Osteoblast (primary cell): ENCODE measurements around the gene CLDN7. TPM values are rescaled to one million over a fixed set of nuclear protein-coding genes. Genes with fewer than 3 reads are reported as not detected.

Source experiments
- DNase-seq: peaks from one replicate; pipeline ENCODE4 v3.0.0; 2011; ENCODE audit warnings: low spot score, mixed read lengths; ENCODE audit not compliant: insufficient read length; ENCODE audit errors: missing footprints
- H2AFZ ChIP-seq: 2 replicates; pipeline ENCODE4 v1.6.0; 2011; ENCODE audit warnings: mild to moderate bottlenecking, low read length
- H3K27ac ChIP-seq: 2 replicates; pipeline ENCODE4 v1.5.1; 2011; ENCODE audit warnings: mild to moderate bottlenecking, low read depth, low read length, moderate library complexity
- H3K27me3 ChIP-seq: 2 replicates; pipeline ENCODE4 v1.6.0; 2012; ENCODE audit warnings: mild to moderate bottlenecking, control low read depth, inconsistent platforms, low read length, moderate library complexity; ENCODE audit not compliant: insufficient read depth
- H3K36me3 ChIP-seq: 2 replicates; pipeline ENCODE4 v1.5.1; 2011; ENCODE audit warnings: mild to moderate bottlenecking, low read length, control low read depth, moderate library complexity; ENCODE audit not compliant: insufficient read depth
- H3K4me1 ChIP-seq: 2 replicates; pipeline ENCODE4 v1.5.1; 2011; ENCODE audit warnings: mild to moderate bottlenecking, low read length, control low read depth, moderate library complexity; ENCODE audit not compliant: insufficient read depth
- H3K4me2 ChIP-seq: 2 replicates; pipeline ENCODE4 v1.6.0; 2011; ENCODE audit warnings: mild to moderate bottlenecking, low read length; ENCODE audit not compliant: insufficient read depth
- H3K4me3 ChIP-seq: fragments of 200-600 bp; sonication (generic); 3 replicates; pipeline ENCODE4 v1.5.1; 2012; ENCODE audit warnings: mild to moderate bottlenecking, low read length, inconsistent platforms; ENCODE audit not compliant: insufficient read depth
- H3K79me2 ChIP-seq: 2 replicates; pipeline ENCODE4 v1.6.0; 2012; ENCODE audit warnings: mild to moderate bottlenecking, low read length, control low read depth, inconsistent platforms; ENCODE audit not compliant: insufficient read depth
- H3K9me3 ChIP-seq: 2 replicates; pipeline ENCODE4 v1.5.1; 2011; ENCODE audit warnings: low read depth, low read length, control low read depth
- H4K20me1 ChIP-seq: 2 replicates; pipeline ENCODE4 v1.6.0; 2012; ENCODE audit warnings: mild to moderate bottlenecking, low read length, control low read depth; ENCODE audit not compliant: insufficient read depth
- total RNA-seq: library from RNA; depleted of rRNA; stranded (reverse); fragments of >200 nt; gene quantifications from 2 replicates; pipeline ENCODE4 v1.2.3, GENCODE V29; 2012
- TF ChIP-seq, protein P1 (sequence below): IDR thresholded peaks from 2 replicates; pipeline ENCODE4 v1.5.1; 2011; ENCODE audit warnings: mild to moderate bottlenecking, low read depth, low read length, moderate library complexity; ENCODE audit errors: extremely low read depth

Gene CLDN7
- total RNA-seq, 1 donor, result 0.36 TPM

- Histone ChIP-seq H3K4me1 (peaks cover 44% of the 10 kb centered on the region), H2AFZ (no peak overlapping the region), H3K79me2 (peaks cover 87% of the 10 kb centered on the region), H4K20me1 (peaks cover 35% of the 10 kb centered on the region), H3K27me3 (no peaks in the 10 kb centered on the region), H3K4me3 (peak overlapping the region; percentile 96), H3K27ac (peak overlapping the region; percentile 17), H3K36me3 (peaks cover 42% of the 10 kb centered on the region), H3K9me3 (no peaks in the 10 kb centered on the region), H3K4me2 (peak overlapping the region; percentile 78)
- DNase-seq, result peak; percentile 58
- TF ChIP-seq, protein P1, sequence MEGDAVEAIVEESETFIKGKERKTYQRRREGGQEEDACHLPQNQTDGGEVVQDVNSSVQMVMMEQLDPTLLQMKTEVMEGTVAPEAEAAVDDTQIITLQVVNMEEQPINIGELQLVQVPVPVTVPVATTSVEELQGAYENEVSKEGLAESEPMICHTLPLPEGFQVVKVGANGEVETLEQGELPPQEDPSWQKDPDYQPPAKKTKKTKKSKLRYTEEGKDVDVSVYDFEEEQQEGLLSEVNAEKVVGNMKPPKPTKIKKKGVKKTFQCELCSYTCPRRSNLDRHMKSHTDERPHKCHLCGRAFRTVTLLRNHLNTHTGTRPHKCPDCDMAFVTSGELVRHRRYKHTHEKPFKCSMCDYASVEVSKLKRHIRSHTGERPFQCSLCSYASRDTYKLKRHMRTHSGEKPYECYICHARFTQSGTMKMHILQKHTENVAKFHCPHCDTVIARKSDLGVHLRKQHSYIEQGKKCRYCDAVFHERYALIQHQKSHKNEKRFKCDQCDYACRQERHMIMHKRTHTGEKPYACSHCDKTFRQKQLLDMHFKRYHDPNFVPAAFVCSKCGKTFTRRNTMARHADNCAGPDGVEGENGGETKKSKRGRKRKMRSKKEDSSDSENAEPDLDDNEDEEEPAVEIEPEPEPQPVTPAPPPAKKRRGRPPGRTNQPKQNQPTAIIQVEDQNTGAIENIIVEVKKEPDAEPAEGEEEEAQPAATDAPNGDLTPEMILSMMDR, result no peak
Measured at GRCh38 chr17:7237266-7237760, 25.0 kb downstream of the CLDN7 start.

DNA sequence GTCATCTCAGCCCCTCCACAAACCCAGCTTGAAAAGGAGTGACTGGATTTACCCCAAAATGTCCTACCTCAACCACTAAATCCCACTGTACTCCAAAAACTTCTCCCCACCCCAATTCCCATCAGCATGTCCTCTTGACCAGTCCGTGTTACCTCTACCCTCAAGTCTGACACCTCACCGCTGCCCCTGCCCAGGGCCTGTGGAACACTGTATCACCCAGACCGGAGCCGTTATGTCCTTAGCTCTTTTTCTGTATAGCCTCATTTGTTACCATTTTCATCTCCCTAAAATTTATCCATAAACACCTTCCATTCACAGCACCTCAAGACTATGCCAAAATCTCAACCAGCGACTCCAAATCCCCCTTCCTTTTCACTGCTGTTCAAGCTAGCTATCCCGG is 25.5 kb downstream of the CLDN7 start:
- Histone ChIP-seq H4K20me1 (peaks cover 40% of the 10 kb centered on the region), H2AFZ (no peak overlapping the region), H3K4me1 (peaks cover 44% of the 10 kb centered on the region), H3K4me2 (peak overlapping the region; percentile 78), H3K79me2 (peaks cover 88% of the 10 kb centered on the region), H3K27ac (no peak overlapping the region), H3K9me3 (no peaks in the 10 kb centered on the region), H3K4me3 (no peak overlapping the region), H3K27me3 (no peaks in the 10 kb centered on the region), H3K36me3 (peaks cover 42% of the 10 kb centered on the region)
- TF ChIP-seq, protein P1, result no peak
- DNase-seq, result no peak

DNA sequence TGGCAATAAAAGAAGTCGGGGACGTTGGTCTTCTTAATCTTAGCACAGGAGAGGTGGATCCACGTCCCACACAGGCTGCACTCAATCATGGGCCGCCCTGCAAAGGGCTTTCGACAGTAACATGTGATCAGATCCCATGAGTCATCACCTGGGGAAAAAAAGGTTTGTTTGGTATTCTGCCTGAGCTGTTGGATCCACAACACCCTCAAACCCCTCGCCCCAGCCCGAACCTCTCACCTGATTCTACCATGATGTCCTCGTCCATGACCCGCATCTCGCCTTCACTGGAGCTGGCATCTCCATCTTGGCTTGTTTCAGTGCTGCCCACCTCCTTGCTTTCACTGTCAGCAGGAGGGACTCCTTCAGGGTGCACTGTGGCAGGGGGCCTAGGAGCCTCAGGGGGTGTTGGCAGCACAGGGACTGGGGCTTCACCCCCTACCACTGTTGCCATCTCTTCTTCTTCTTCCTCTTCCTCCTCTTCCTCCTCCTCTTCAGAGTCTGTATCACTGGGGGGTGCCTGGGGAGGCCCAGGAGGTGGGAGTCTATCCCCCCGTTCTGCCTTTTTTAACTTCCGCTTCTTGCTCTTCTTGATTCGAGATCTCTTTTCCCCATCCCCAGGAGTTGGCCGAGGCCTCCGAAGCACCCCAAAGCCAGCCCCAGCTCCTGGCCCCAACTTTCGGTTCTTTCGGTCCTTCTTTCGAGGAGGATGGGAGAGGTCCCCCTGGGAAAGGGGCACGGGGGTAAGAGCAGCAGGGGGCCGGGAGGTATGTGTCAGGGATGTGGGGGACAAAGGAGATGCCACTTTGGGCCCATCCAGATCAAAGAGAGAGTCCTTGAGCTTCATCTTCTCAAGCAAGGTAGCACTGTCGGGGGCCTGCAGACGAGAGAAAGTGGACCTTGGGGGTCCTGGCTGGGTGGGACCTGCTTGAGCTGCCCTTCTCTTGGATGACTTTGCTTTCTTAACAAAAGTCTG is 26.3 kb downstream of the CLDN7 start:
- H3K4me3 ChIP-seq, result no peak overlapping the region
- TF ChIP-seq, protein P1, result no peak
- peak; percentile 86 for DNase-seq
- H3K9me3 ChIP-seq, result no peaks in the 10 kb centered on the region
- H3K36me3 ChIP-seq, result peaks cover 40% of the 10 kb centered on the region
- H3K27me3 ChIP-seq, result no peaks in the 10 kb centered on the region
- H4K20me1 ChIP-seq, result peaks cover 40% of the 10 kb centered on the region
- H2AFZ ChIP-seq, result no peak overlapping the region
- peak overlapping the region; percentile 39 for H3K4me2 ChIP-seq
- H3K27ac ChIP-seq, result peak overlapping the region; percentile 43
- peaks cover 88% of the 10 kb centered on the region for H3K79me2 ChIP-seq
- peaks cover 38% of the 10 kb centered on the region for H3K4me1 ChIP-seq
